ENCODE results near the gene TMEM242. TPM values are rescaled to one million over a fixed set of nuclear protein-coding genes. Genes with fewer than 3 reads are reported as not detected.
"Not testable (repeated sequence)": the region's sequence is repeated elsewhere in the genome, so short reads cannot be mapped to it uniquely, and the experiment has no call there.

TMEM242 gene
- total and polyA plus RNA-seq, 2 donors (not counting 1 experiment from before 2014, with no cell fraction given), result 6.3 to 24.1 TPM

DNA sequence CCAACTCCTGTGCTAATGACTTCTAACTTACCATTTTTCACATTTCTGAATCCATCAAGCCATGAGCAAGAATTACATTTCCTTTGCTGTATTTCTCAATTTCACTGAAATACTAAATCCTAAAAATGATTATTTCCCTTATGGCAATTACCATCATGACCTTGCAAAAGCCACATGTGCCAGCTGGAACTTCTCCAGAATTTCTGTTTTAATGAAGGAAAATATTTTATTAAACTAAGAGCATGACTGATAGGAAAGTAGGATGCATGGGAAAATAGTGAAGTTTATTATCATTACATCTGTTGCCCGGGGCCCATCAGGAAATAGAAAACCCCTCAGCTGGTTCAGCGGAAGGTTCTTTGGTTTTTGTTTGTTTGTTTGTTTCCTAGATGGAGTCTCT, 14.4 kb upstream of the TMEM242 start:
- no peak overlapping the region for H3K4me3 Mint-ChIP-seq
- WGBS (ENCODE audit: insufficient coverage), result no CpG with 5 or more reads among the region's 2 CpGs
- peaks cover 61% of the 10 kb centered on the region for H3K27me3 Mint-ChIP-seq
- intact Hi-C loops (cut with micrococcal nuclease), result no loop called here
- Histone ChIP-seq H3K27ac (ENCODE audit: low read length in 2 of 2) (no peak overlapping the region), H3K27me3 (replicated peaks in 1 of 4; ENCODE audit: control extremely low read depth in 1 of 4, control insufficient read depth in 3 of 4, insufficient read depth in 4 of 4, low read length in 3 of 4) (peaks cover 0 to 31% (median 19%) of the 10 kb centered on the region in 4 experiments), H4K20me1 (ENCODE audit: control insufficient read depth, insufficient read depth, low read length, poor library complexity, severe bottlenecking) (no peaks in the 10 kb centered on the region), H3K4me3 (ENCODE audit: control extremely low read depth in 1 of 5, extremely low read depth in 1 of 5, insufficient read depth in 1 of 5, low read depth in 2 of 5, low read length in 4 of 5) (no peak overlapping the region), H3K9me3 (ENCODE audit: control extremely low read depth in 1 of 3, control insufficient read depth in 2 of 3, insufficient read depth in 1 of 3, low read length in 2 of 3) (no peaks in the 10 kb centered on the region), H2AFZ (ENCODE audit: insufficient read depth, low read depth, low read length, poor library complexity, severe bottlenecking) (no peak overlapping the region), H3K79me2 (ENCODE audit: control insufficient read depth, insufficient read depth, low read length) (no peaks in the 10 kb centered on the region), H3K4me2 (replicated peaks; ENCODE audit: low read depth, low read length, poor library complexity, severe bottlenecking) (no peak overlapping the region), H3K36me3 (replicated peaks in 1 of 2; ENCODE audit: control extremely low read depth in 1 of 2, control insufficient read depth in 1 of 2, extremely low read depth in 1 of 2, insufficient read depth in 2 of 2, low read length in 1 of 2) (no peaks in the 10 kb centered on the region), H3K9ac (ENCODE audit: low read length) (no peak overlapping the region), H3K4me1 (ENCODE audit: control insufficient read depth in 2 of 2, insufficient read depth in 2 of 2, low read length in 2 of 2) (no peaks in the 10 kb centered on the region)
- DNase-seq (no peak), ATAC-seq (ENCODE audit: low read depth) (no peak)
- ChIA-PET POLR2A (no interaction called here), CTCF (interaction anchor here (1.4 to 3.2 kb wide), 2 partner anchors 22 to 329 kb away, joined by 3 to 15 read pairs; no protein-coding TSS in a partner anchor)
- H3K4me1 Mint-ChIP-seq, result peaks cover 2% of the 10 kb centered on the region
- no peaks in the 10 kb centered on the region for H3K9me3 Mint-ChIP-seq (ENCODE audit: insufficient read depth)
- no peak overlapping the region for H3K27ac Mint-ChIP-seq
- TF ChIP-seq EZH2 (IDR thresholded peaks at IDR 0.05; ENCODE audit: borderline replicate concordance, insufficient read depth, low read depth, low read length, poor library complexity, severe bottlenecking), result no peak
- TF ChIP-seq, protein P1, sequence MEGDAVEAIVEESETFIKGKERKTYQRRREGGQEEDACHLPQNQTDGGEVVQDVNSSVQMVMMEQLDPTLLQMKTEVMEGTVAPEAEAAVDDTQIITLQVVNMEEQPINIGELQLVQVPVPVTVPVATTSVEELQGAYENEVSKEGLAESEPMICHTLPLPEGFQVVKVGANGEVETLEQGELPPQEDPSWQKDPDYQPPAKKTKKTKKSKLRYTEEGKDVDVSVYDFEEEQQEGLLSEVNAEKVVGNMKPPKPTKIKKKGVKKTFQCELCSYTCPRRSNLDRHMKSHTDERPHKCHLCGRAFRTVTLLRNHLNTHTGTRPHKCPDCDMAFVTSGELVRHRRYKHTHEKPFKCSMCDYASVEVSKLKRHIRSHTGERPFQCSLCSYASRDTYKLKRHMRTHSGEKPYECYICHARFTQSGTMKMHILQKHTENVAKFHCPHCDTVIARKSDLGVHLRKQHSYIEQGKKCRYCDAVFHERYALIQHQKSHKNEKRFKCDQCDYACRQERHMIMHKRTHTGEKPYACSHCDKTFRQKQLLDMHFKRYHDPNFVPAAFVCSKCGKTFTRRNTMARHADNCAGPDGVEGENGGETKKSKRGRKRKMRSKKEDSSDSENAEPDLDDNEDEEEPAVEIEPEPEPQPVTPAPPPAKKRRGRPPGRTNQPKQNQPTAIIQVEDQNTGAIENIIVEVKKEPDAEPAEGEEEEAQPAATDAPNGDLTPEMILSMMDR (IDR thresholded peaks at IDR 0.05), result no peak

DNA sequence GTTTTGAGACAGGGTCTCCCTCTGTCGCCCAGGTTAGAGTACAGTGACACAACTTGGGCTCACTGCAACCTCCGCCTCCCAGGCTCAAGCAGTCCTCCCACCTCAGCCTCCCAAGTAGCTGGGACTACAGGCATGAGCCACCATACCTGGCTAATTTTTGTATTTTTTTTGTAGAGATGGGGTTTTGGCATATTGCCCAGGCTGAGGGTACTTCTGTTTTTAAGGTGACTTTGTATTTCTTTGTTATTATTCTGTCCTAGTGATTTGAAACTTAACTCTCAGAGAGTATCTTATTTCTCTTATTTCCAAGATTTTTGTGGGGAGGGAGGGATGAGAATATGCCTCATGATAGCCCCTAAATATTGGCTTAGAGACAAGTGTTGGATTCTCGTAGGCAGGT, 14.0 kb upstream of the TMEM242 start:
- H3K4me3 ChIP-seq (ENCODE audit: control extremely low read depth in 1 of 5, extremely low read depth in 1 of 5, insufficient read depth in 1 of 5, low read depth in 2 of 5, low read length in 4 of 5); H3K4me3 Mint-ChIP-seq; ATAC-seq (ENCODE audit: low read depth); intact Hi-C loops (cut with micrococcal nuclease); H3K9me3 Mint-ChIP-seq (ENCODE audit: insufficient read depth); H2AFZ ChIP-seq (ENCODE audit: insufficient read depth, low read depth, low read length, poor library complexity, severe bottlenecking); H3K4me1 ChIP-seq (ENCODE audit: control insufficient read depth in 2 of 2, insufficient read depth in 2 of 2, low read length in 2 of 2); H3K9me3 ChIP-seq (ENCODE audit: control extremely low read depth in 1 of 3, control insufficient read depth in 2 of 3, insufficient read depth in 1 of 3, low read length in 2 of 3); POLR2A ChIA-PET; DNase-seq; H3K4me1 Mint-ChIP-seq; H4K20me1 ChIP-seq (ENCODE audit: control insufficient read depth, insufficient read depth, low read length, poor library complexity, severe bottlenecking); H3K9ac ChIP-seq (ENCODE audit: low read length); H3K36me3 ChIP-seq (replicated peaks in 1 of 2; ENCODE audit: control extremely low read depth in 1 of 2, control insufficient read depth in 1 of 2, extremely low read depth in 1 of 2, insufficient read depth in 2 of 2, low read length in 1 of 2); H3K27ac ChIP-seq (ENCODE audit: low read length in 2 of 2); H3K4me2 ChIP-seq (replicated peaks; ENCODE audit: low read depth, low read length, poor library complexity, severe bottlenecking); H3K27ac Mint-ChIP-seq; H3K79me2 ChIP-seq (ENCODE audit: control insufficient read depth, insufficient read depth, low read length): not testable (repeated sequence)
- WGBS (ENCODE audit: insufficient coverage), result 71% methylated on average over 3 of the region's 3 CpGs
- CTCF ChIA-PET, result interaction anchor here (1.4 to 3.2 kb wide), 2 partner anchors 21 to 329 kb away, joined by 3 to 15 read pairs; no protein-coding TSS in a partner anchor
- H3K27me3 Mint-ChIP-seq, result peaks cover 61% of the 10 kb centered on the region
- peaks cover 0 to 36% (median 24%) of the 10 kb centered on the region in 4 experiments for H3K27me3 ChIP-seq (replicated peaks in 1 of 4; ENCODE audit: control extremely low read depth in 1 of 4, control insufficient read depth in 3 of 4, insufficient read depth in 4 of 4, low read length in 3 of 4)
